Measurements from ENCODE around the gene NFIA. TPM values are rescaled to one million over a fixed set of nuclear protein-coding genes. Genes with fewer than 3 reads are reported as not detected.
A peak's percentile ranks its signal among the peaks of the same experiment; 100 is the strongest.

NFIA gene
- total and polyA plus RNA-seq, 2 of the 13 experiments (the other 11 are each of a cell fraction or from before 2014, with no cell fraction given): 14.7 to 28.5 TPM

- DNase-seq (ENCODE audit: low spot score): no peak
- Histone ChIP-seq H3K27ac (ENCODE audit: extremely low read length, insufficient read depth, low read length) (no peak overlapping the region), H3K9me3 (ENCODE audit: low read length) (no peaks in the 10 kb centered on the region), H3K36me3 (replicated peaks in 1 of 2; ENCODE audit: control insufficient read depth in 1 of 2, insufficient read depth in 2 of 2, low read length in 2 of 2) (0 out of 5 replicates have a peak, but pooled peaks cover 0 to 6% of the 10 kb centered on the region in 2 experiments), H3K4me2 (ENCODE audit: low read depth, low read length) (no peak overlapping the region), H3K4me1 (ENCODE audit: insufficient read depth, low read length) (peaks cover 96% of the 10 kb centered on the region), H3K27me3 (ENCODE audit: control insufficient read depth in 1 of 2, insufficient read depth in 2 of 2, low read length in 2 of 2) (no peaks in the 10 kb centered on the region), H3K79me2 (ENCODE audit: insufficient read depth, low read length) (peaks cover 58% of the 10 kb centered on the region), H4K20me1 (ENCODE audit: insufficient read depth, low read length) (0 out of 2 replicates have a peak, but pooled peaks cover 4% of the 10 kb centered on the region), H3K4me3 (replicated peaks in 1 of 3; ENCODE audit: insufficient read depth in 1 of 3, low read depth in 2 of 3, low read length in 3 of 3) (no peak overlapping the region), H3K9ac (ENCODE audit: insufficient read depth, low read depth, low read length) (no peak overlapping the region), H2AFZ (ENCODE audit: low read length) (no peak overlapping the region)
- no peak for FAIRE-seq
- ChIA-PET POLR2A (no interaction called here), CTCF (ENCODE audit: low intra/inter-chr PET ratio, low total read pairs) (no interaction called here)
- intact Hi-C loops (cut with micrococcal nuclease; ENCODE audit: unreplicated experiment) (no loop called here), in situ Hi-C loops (cut with HindIII; ENCODE audit: extremely low pct_ligation_motif_present, low pct_unique_long_range_greater_than_20kb) (loop anchor here (10.0 kb wide), 1 partner anchor 63 kb away; no protein-coding TSS in a partner anchor)
- 96% methylated on average over 7 of the region's 7 CpGs for WGBS (ENCODE audit: low lambda C conversion rate)
- no TSS peak for BruUV-seq (replicated peaks)
- ATAC-seq: no peak
- TF ChIP-seq GPN1 (CRISPR knock-in tag; IDR thresholded peaks at IDR 0.05; ENCODE audit: borderline replicate concordance): no peak
- TF ChIP-seq HOMEZ (CRISPR knock-in tag; IDR thresholded peaks at IDR 0.05; ENCODE audit: low read depth): peak; percentile 63; the same call in 1 of the 2 replicates
- 0 out of 2 replicates have a peak, but pooled peaks have one; percentile 25 for TF ChIP-seq POGZ (CRISPR knock-in tag; IDR thresholded peaks at IDR 0.05)
- TF ChIP-seq ZMYM4 (CRISPR knock-in tag; IDR thresholded peaks at IDR 0.05): peak; percentile 41
- TF ChIP-seq ZSCAN5A (CRISPR knock-in tag; IDR thresholded peaks at IDR 0.05; ENCODE audit: borderline replicate concordance): peak; percentile 88; the same call in 1 of the 2 replicates
- TF ChIP-seq TBL1XR1 (IDR thresholded peaks at IDR 0.05; ENCODE audit: borderline replicate concordance, low read length, partially characterized antibody): no peak
- no peak for TF ChIP-seq POLR2A (IDR thresholded peaks at IDR 0.05; ENCODE audit: insufficient read depth in 1 of 2, low read depth in 2 of 2, low read length in 2 of 2)
- TF ChIP-seq ZNF430 (CRISPR knock-in tag; IDR thresholded peaks at IDR 0.05): peak; percentile 55; the same call in 1 of the 2 replicates
Observed at GRCh38 chr1:61297887-61298286, 215.5 kb downstream of the NFIA start.
